Ammon's horn (tissue), 1 donor: ENCODE data around the gene VWA3B.
"Not testable (repeated sequence)": the region's sequence is repeated elsewhere in the genome, so short reads cannot be mapped to it uniquely, and the experiment has no call there.

ENCODE experiments used
- DNase-seq: peaks from one replicate; pipeline ENCODE4 v3.0.0-alpha.2; 2016; ENCODE audit warnings: low spot score

The VWA3B gene

DNA sequence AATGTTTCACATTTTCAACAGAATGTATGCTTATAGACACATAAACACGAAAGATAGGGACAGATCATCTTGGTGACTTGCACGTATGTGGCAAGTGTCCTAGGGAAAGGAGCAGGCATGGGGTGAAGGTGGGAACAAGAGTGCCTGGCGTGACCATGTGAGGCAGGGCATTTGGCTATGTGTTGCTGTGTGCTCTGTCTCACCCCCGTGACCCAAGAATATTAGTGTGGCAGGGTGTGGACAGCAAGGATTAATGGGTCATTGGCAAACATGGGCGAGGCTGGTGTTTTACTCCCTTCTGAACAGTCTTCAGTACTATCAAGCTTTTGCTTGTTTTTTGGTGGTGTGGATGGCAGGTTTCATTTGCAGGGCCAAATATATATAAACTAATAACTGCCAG lies 1.3 kb upstream of the VWA3B start:
- DNase-seq: no peak

DNA sequence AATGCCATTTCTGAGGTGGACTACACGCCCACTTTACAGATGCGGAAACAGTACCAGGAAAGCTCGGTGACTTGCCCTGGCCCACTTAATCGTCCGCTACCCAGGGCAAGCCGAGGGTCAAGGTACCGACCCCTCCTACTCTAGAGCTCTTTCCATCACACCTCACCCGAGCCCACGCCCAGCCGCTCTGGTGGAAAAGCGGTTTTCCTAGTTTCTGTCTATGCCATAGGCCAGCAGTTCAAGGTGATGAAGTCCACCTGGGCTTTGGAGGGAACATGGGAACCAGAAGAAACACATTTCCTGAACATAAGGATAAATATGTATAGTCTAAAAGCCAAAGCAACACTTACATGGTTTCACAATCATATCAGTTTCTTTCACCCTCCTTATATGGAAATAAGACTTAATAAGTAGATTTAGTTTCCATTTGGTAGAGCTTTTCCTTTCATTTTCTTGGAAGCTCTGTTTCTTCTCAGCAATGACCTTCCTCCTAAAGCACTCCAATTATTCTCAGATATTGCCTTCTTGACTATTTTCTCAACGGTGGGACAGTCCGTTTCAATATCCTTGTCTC lies 567 bp downstream of the VWA3B start:
- DNase-seq: no peak

DNA sequence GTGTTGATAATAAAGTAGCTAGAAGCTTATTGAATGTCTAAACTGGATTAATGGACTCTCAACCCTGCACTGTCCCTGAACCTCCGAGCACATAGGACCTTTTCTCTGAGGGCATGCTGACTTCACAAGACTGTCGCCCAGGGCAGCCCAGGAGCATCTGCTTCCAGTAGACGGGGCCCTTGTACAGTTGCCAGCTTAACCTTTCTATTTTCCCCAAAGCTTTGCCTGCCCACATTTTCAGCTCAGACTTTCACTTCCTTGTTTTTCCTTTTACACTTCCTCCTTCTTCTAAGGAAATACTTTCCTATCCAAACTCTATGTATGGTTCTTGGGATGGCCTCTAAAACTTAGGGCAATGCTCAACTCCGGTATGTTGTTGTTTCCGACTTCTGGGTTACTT lies 1.3 kb downstream of the VWA3B start:
- DNase-seq: peak; percentile 69

DNA sequence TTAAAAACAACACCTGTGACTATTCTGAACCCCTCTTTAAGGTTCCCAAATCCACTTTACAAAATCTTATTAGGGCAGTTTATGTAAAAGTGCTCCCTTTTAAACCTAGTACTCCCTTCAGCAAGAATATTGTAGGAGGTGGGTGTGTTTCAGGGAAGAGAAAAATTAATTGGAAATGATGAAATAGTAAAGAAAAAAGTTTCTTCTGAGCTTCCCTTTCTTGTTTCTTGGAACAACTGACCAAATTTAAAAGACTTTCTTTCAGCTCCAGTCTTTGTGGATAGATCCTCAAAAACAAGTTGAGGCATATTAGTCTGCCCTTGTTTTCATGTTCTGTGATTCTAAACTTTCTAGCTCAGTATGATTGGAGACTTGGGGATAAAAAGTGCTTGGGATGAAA lies 3.0 kb downstream of the VWA3B start:
- no peak for DNase-seq

DNA sequence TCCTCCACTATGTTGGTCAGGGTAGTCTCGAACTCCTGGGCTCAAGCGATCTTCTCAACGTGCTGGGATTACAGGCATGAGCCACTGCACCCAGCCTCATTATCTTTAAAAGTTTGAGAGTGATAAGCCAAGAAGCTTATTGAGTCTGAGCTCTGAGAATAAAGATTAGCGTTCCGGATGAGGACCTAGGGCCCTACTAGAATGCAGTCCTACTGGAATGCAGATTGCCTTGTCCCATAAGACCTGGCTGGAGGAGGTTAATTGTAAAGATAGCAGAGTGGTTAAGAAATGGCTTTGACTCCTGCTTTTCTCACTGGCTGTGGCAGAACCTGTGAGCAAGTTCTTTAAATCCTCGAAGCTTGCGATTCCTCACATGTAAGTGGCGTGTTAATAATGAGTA lies 4.0 kb downstream of the VWA3B start:
- DNase-seq: no peak

DNA sequence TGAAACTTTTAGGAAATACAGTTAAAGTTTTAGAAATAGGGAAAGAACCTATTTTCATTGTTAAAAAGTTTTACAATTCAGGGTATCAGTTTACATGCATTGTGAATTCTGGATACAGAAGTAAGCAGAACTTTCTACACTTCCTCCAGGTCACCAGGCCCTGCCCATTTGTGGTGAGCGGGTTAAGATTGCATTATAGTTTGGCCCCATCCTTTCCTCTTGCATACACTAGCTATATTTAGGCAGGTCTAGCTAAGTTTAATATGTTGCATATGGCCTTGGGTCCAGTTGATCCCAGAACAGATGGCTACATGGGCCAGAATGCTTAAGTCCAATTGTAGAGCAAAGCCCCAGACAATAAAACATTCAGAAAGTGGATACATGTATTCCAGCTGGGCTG lies 4.8 kb downstream of the VWA3B start:
- peak; percentile 23 for DNase-seq

DNA sequence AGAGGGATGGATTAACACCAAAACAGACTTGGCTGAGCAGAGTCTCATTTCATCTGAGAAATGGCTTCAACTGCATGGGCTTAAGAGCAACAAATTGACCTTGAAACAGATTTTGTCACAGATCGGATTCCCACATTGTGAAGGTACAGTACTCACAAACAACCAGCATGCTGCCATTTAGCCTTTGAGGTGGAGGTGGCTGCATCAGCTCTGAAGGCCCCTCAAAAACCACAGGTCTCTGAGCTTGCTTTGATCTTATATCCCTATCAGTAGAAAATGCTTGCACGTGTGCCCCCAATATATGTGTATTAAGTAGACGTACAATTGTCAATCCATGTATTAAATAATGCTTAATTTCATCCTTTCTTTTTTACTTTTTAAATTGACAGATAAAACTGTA lies 6.2 kb downstream of the VWA3B start:
- no peak for DNase-seq

DNA sequence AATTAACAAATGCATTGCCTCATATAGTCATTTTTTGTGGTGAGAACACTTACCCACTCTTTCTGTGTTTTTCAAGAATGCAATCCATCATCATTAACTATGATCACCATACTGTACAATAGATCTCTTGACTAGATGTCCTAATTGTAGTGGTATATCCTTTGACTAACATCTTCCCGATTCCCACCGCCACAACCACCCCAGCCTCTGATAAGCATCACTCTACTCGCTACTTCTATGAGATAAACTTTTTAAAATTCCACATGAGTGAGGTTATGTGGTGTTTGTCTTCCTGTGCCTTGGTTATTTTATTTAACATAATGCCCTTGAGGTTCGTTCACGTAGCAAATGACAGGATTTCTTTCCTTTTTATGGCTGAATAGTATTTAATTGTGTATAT lies 6.6 kb downstream of the VWA3B start:
- DNase-seq: no peak

DNA sequence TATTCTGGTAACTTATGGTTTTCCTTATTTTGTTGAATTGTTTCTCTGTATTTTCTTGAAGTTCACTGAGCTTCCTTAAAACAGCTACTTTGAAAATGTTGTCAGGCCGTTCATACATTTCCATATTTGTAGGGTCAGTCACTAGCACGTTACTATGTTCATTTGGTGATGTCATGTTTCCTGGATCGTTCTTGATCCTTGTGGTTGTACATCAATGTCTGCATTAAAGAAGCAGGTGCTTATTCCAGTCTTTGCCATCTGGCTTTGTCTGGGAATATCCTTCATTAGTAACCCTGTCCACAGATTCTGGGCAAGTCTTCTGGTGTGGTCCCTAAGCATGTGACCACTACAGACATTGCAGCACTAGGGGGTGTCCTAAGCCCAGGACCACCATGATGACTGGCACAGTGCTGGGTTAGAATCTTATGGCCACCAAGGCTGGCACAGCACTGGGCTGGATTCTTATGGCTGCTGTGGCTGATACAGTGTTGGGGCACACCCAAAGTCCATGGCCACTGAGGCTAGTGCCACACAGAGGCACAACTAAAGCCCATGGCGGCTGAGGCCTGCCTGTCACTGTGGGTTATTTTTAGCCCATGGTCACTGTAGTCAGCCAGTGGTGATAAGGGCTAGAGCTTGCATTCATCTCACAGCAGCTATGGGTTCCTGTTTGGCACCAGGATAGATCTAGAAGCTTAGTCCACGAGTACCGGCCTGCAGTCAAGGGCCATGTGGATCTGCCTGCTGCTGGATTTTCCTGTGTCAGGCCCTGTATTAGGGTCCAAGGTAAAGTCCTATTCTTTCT lies 13.2 kb downstream of the VWA3B start:
- DNase-seq: no peak

DNA sequence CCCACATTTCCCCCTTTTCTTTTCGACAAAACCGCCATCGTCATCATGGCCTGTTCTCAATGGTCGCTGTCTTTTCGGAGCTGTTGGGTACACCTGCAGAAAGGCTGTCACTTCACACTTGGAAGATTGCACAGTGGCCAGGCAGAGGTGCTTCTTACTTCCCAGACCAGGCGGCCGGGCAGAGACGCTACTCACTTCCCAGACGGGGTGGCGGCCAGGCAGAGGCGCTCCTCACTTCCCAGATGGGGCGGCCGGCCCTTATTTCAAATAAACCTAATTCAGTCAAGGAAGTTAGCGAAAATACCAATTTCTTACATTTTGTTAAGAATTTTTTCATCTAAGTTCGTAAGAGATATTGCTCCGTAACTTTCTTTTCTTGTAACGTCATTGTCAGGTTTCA lies 15.3 kb downstream of the VWA3B start:
- not testable (repeated sequence) for DNase-seq

DNA sequence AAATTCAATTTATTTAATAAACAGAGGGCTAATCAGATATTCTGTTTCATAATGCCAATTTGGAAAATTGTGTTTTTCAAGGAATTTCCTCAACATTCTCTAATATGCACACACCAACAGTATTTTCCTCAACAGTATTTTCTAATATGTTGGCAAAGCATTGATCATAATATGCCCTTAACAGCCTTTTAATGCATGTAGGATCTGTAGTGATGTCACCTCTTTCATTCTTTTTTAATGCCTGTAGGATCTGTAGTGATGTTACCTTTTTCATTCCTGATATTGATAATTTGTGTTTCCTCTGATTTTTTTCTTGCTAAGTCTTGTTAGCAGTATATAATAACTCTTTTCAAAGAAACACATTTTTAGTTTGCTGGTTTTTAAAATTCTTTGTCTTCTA lies 15.9 kb downstream of the VWA3B start:
- DNase-seq: no peak

DNA sequence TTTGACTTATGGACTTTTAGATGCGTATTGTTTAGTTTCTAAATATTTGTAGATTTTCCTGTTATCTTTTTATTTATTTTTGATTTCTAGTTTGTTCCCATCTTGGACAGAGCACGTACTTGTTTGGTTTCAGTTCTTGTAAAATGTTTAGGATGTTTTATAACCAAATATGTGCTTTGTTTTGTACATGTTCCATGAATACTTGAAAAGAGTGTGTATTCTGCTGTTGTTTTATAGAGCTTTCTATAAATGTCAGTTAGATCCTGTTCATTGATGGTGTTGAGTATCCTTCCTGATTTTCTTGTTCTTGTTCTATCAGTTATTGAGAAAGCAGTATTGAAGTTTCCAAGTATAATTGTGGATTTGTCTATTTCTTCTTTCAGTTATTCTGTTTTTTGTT lies 21.1 kb downstream of the VWA3B start:
- DNase-seq: no peak

DNA sequence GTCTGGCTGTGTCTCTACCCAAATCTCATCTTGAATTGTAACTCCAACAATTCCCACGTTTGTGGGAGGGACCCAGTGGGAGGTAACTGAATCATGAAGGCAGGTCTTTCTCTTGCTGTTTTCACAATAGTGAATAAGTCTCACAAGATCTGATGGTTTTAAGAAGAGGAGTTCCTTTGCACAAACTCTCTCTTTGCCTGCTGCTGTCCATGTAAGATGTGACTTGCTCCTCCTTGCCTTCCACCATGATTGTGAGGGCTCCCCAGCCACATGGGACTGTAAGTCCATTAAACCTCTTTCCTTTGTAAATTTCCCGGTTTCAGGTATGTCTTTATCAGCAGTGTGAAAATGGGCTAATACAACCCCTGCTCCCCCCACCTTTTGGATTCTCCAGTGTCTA lies 23.8 kb downstream of the VWA3B start:
- DNase-seq: no peak

DNA sequence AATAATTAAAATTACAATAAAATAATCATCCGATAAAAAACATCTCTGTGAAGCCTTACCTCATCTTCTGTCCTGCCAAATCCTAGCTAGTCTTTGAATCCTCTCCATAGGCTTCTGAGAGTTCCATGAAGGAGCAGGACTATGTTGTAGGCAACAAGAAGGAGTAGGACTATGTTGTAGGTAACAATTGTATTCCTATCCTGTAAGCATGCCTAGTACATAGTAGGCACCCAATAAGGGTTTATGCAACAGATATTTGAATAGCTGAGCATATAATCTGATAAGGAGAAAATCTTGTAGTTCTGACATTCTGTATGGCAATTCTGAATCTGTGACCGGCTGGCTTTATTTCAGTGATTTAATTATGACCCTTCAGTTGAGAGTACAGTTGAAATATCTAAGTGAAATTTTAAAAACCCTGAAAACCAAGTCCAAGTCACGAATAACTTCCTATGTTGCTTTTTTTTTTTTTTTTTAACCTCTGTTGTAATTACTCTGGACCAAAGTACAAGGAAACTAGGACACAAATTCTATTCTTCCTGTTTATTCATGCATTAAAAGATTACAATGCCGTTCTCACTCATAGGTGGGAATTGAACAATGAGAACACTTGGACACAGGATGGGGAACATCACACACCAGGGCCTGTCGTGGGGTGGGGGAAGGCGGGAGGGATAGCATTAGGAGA lies 27.8 kb downstream of the VWA3B start:
- no peak for DNase-seq

DNA sequence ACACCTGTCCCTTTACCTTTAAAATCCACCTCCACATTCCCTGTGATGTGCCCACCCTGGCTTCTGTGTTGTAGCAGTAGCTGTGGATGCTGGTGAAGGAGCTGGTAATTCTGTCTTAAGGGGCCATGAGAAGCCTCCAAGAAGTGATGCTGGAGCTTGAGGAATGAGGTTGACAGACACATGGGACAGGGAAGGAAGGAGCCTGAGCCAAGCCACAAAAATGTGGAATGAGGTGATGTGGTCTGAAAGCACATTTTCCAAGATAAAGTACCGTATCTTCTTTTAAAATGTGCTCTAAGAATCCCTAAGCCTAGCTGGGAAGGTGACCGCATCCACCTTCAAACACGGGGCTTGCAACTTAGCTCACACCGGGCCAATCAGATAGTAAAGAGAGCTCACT lies 31.2 kb downstream of the VWA3B start:
- DNase-seq: no peak

DNA sequence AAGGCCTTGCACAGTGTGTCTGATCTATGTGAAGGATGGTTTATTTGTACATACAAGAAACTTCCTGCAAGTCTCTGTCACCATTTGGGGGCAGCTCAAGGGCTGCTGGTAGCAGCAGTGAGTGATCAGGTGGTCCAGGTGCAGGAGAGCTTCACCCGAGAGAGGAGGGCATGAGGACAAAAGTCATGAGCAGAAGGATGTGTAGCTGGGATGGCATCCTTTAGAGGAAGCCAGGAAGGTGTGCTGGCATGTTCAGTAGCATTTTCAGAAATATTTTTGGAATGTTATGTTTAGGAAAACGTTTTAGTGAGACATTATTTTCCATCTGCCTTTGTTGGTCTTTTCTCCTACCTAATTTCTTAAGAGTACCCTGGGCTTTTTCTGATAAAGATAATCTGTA lies 31.9 kb downstream of the VWA3B start:
- DNase-seq: no peak

DNA sequence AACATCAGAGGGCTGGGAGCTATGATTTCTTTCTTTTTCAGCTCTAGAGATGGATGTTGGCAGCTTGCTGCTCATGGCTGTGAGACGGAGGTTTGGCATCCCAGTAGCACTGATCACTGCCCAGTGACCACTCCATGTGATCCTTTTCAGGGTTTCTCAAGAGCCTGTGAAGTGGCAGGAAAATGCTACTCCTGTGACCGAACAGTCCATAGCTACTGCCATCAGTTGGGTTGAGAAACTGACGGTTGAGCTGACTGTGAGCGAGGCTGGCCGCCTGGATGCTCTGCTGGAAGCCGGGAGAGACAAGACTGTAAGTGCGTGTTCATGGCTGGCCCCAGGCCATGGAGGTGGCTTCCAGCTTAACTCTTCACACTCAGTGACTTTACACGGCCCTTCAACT lies 34.2 kb downstream of the VWA3B start:
- peak; percentile 38 for DNase-seq

DNA sequence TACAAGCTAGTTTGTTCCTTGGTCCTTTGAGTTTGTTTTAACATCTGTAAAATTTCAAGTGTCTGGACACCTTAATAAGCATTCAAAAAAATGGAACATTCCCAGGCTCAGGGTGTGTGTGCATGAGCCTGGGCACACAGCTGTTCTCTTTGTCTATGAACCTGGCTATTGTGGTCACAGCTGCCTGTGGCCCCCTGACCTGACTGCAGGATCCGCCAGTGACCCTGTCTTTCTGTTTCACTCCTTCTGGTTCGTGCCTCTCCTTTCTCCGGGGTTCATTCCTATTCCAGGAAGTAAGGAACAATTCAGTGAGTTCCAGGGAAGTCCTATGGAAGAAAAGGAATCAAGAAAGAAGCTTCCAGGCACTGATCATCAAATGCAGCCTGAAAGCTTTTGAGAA lies 35.6 kb downstream of the VWA3B start:
- no peak for DNase-seq

DNA sequence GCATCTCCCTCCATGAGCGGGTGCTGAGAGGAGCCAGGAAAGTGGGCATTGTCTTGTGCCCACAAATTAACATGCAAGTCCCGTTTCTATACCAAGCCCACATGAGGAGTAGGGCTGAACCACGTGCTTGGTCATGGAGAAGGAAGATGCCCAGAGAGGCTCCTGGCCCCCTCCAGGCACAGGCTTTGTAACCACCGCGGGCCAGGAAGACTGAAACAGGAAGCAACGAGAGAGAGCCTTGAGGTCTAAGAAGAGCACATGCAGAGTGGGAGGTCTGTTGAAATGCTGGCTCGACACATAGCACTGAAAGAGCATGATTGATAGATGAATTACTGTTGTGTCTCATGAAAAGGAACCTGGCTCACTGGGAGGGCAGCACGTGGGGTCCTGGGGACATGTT lies 36.3 kb downstream of the VWA3B start:
- DNase-seq: peak; percentile 65

DNA sequence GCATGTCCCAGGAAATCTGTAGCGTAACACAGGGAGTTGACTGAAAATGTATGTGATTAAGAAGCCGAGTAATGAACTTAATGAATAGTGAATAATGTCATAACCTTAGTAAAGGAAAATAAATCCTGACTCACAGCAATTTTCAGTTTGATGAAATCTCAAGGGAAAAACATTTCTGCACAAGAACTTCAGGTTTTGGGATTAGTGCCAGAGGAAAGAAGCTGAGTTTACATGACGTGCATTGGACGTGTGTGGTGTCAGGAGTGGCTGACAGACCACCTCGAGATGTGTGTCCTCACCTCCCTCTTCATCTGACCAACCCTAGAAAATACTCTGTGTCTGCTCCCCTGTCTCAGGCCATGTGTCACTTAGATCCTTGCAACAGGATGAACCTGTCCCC lies 39.1 kb downstream of the VWA3B start:
- no peak for DNase-seq

DNA sequence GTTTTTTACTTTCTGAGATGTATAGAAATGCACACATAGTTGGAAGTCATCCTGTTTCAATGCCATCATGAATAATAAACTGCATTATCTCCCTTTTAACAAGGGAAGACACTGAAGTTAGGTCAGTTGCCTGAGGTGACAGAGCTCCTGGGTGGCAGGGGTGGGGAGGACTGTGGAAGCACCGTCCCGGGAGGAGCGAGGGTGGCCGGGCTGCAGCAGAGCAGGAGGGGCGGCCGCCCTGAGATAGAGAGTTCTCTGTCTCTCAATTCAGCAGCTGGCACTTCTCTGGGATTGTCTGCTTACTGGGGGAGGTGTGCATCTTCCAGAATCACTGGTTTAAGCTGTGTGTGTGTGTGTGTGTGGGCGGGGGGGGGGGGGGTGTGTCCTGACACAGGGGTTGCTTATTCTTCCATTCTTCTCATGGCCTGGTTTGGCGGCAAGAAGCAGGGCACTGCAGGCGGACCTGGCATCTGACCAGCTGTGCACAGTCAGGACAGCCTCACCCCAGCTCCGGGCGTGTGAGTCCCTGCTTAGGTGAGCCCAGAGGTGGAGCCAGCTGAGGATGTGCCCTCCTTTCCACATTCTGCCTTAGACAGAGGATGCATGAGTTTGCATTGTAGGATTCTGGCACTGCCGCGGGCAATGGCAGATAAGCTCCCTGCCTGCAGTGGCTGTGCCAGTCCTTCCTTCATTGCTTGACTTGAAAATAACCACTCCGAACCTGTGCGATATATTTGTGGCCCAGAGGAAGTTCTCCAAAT lies 40.4 kb downstream of the VWA3B start:
- no peak for DNase-seq

DNA sequence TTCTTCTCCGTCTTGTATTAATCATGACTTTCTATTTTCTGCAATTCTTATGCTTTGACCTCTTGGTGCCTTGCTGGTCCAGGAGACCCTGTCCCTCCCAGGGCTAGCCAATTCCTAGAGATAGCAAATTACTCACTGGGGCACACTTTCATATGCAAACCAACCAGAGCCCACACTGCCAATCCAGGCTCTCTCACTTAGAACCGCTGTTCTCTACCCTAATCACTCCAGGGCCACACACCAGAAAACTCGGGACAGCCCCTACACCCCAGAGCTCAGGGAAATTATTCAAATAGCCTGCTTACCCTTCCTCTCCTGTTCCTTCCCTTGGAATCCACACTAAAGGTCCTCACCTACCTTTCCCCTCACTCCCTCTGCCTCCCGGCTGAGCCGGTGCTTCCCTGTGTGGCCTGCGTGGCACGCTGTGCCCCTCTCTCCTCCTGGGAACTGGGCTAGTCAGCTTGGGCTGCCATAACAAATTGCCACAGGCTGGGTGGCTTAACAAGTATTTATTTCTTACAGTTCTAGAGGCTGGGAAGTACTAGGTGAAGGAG lies 41.7 kb downstream of the VWA3B start:
- DNase-seq: no peak
